IPS DF 4.7 (cell line): ENCODE measurements around the gene PROM2.

Experiments used
- DNase-seq: peaks from one replicate; pipeline ENCODE4 v3.0.0-alpha.2; 2013; ENCODE audit warnings: low spot score; ENCODE audit errors: extremely low read depth

PROM2 gene

DNA sequence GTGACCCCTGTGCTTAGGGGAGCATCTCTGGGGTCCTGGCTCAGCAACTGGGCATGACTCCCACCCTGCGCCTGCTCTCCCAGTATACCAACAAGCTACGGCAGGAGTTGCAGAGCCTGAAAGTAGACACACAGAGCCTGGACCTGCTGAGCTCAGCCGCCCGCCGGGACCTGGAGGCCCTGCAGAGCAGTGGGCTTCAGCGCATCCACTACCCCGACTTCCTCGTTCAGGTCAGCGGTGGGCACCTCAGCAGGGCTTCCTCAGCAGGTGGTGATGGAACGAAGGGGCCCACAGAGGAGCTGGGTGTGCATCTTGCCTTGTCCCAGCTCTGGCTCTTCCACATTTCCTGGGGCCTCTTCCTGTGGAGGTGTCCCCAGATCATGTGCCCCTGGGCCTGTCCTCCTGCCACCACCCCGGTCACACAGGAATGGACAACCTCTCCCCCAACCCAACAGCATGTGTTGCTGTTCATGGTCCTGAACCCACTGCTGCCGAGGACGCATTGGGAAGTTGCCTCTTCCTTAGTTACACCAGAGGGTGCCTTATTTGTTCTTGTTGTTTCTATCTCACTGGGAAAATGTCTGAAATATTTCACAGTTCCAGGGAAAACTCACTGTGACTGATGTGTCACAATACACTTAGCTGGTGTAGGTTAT, 10.8 kb downstream of the PROM2 start:
- DNase-seq = no peak

DNA sequence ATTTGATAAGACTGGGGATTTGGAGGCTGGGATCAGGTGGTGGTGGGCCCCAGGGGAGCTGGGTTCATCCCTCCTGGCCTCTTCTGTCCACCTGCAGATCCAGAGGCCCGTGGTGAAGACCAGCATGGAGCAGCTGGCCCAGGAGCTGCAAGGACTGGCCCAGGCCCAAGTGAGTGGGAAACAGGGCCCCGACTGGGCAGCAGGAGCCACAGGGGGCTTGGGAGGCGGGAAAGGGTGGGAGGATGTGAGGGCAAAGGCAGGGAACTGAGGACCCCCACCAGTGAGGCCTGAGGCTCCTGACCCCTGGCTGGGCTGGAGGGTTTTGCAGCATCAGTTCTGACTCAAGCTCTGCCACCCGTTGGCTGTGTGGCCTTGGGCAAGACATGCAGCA, 11.3 kb downstream of the PROM2 start:
- no peak for DNase-seq

DNA sequence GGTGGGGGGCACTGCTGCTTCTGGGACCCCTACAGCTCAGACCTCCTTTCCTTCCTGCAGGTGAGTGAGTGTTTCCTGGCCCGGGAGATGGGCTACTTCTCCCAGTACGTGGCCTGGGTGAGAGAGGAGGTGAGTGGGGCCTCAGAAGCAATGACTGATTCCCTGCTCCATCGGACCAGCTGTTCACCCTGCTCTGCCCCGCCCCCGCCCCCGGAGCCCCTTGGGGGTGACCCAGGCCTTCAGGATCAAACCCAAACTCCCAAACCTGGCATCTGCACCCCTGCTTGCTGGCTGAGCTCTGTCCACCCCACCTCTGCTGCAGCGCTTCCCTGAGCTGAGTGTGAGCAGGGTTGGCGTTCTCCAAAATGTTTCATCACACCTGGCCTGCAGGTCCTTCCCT, 13.1 kb downstream of the PROM2 start:
- DNase-seq = no peak

DNA sequence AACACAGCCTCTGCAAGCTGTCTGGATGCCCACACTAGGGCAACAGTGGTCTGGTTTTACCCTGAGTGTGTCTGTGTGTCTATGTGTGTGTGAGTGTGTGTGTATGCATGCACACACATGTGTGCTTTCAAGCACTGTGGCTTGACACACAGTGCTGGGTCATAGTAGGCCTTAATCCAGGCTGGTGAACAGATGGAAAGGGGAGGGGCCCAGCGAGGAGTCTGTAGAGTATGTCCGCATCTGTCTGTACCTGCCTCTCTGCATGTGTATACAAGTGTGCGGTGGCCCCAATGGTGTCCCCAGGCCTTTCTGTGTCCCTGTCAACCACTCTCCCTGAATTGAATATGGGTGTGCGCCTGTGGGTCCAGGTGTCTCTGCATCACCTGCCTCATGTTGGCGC, 13.6 kb downstream of the PROM2 start:
- no peak for DNase-seq

GRCh38 chr2:95289253-95289652, 15.0 kb downstream of the PROM2 start:
- DNase-seq = no peak

DNA sequence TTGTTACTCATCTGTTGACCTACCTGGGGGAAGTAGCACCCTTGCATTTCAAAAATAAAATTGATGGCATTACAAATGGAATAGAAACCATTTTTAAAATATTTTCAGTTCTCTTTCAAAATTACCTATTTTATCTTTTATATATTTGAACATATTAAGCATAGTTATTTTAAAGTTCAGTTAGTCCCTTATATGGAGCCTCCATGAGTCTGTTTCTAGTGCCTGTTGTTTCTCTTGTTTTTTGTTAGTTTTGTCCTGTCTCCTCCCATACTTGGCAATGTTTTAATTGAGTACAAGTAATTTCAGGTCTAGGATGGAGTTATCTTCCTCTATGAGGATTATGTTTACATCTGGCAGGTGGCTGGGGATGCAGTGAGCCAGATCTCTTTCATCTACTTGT, 17.0 kb downstream of the PROM2 start:
- DNase-seq = no peak

GRCh38 chr2:95292623-95293260, 18.5 kb downstream of the PROM2 start:
- DNase-seq = no peak

- DNase-seq = no peak
These were observed 20.5 kb downstream of the PROM2 start for GRCh38 chr2:95294579-95295250.

GRCh38 chr2:95295376-95295775, 21.1 kb downstream of the PROM2 start:
- no peak for DNase-seq

- DNase-seq = no peak
These were observed 21.8 kb downstream of the PROM2 start for GRCh38 chr2:95296011-95296410.

- no peak for DNase-seq
These were observed 22.7 kb downstream of the PROM2 start, which contains the start of gene KCNIP3 for GRCh38 chr2:95296880-95297487. TSS of gene KCNIP3 (plus strand) at chr2:95297347. CDS start at chr2:95297439, 92 bp downstream.

GRCh38 chr2:95297639-95298395, 23.6 kb downstream of the PROM2 start:
- DNase-seq = no peak

DNA sequence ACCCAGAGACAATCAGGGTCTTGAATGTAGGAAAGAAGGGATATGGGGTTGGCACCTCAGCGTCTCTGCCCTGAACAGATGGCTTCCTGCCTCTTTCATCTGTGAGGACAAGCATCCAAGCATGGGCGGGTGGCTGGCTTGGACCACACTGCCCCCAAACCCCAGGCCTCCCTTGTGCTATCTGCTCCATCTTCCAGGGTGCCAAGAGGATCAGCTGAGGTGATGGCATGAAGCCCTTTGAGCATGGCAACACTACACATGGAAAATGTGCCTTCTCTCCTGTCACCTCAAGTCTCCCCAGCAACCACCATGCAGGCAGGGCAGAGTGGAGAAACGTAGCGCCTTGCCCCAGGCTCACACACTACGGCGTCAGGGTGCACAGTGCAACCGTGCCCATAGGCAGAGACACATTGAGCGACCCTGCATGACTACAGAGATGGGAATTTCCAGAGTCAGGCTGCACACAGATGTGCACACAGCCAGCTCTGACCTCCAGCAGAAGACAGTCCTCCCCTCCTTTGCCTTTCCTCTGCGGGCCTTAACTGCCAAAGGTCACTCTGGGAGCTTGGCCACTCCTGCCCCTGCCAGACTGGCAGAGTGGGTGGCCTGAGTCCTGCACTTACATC, 24.4 kb downstream of the PROM2 start:
- DNase-seq = no peak

GRCh38 chr2:95299961-95300360, 25.7 kb downstream of the PROM2 start:
- no peak for DNase-seq

DNA sequence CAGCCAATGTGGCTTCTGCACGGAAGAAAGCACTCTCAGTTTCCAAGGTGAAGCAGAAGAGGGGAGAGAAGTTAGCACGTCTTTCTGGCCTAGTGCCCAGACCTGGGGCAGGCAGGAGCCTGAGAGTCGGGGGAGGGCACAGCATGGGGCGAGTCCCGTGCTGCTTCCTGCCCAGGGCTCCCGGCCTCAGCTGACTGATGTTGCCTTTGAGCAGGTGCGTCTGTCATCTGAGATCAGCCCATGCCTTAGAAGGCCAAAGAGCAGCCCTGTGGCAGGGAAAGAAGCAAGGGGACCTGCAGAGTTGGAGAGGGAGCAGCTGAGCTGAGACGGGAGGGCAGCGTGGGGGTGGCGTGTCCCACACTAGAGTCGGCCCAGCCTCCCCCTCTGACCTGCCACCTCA, 26.2 kb downstream of the PROM2 start:
- DNase-seq = no peak

DNA sequence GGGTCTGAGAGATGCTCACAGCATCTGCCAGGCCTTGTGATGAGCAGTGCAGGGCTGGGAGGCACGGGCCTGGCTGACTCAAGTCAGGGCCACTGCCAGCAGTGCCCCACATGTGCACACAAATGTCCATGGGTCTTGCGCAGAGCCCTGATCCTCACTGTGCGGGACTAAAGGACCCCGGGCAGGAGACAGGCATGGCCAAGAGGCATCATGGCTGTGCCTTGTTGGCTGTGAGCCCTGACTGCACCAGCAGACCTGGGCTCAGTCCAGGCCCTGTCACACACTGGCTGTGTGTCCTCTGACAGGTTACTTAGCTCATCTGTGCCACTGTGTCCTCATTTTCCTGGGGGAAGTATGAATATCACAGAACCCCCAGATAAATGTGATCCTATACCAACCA, 26.9 kb downstream of the PROM2 start:
- no peak for DNase-seq

- DNase-seq = no peak
These were observed 27.8 kb downstream of the PROM2 start for GRCh38 chr2:95301876-95302641.

DNA sequence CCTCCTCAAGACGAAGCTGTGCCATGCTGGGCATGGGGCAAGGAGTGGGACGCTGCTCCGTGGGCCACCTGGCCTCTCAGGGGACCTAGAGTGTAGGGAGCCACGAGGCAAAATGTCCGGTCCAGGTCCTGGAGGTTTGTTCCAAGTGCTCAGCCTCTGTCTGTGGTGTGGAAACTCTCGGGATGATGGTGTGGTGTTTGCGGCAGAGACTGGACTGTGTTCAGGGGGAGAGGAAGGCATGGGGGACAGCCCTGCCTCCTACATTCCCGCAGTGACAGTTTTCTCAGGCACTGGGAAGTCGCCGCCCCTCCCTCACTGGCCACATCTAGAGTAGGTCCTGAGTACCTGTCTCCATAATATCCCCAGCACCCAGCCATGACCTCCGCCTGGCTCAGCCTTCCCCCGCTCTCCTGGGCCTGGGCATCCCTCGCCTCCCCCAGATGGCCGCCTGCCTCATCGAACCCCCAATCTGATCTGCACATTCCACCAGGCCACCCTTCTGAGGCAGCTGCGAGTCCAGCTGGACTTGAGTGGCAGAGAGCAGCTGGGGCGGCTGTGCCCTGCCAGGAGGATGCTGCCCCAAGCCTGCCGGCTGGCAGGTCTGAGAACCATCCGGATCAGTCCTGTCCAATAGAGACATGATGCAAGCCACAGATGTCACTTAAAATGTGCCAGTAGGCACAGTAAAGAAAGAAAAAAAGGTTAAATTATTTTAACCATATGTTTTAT, 29.1 kb downstream of the PROM2 start:
- DNase-seq = no peak

DNA sequence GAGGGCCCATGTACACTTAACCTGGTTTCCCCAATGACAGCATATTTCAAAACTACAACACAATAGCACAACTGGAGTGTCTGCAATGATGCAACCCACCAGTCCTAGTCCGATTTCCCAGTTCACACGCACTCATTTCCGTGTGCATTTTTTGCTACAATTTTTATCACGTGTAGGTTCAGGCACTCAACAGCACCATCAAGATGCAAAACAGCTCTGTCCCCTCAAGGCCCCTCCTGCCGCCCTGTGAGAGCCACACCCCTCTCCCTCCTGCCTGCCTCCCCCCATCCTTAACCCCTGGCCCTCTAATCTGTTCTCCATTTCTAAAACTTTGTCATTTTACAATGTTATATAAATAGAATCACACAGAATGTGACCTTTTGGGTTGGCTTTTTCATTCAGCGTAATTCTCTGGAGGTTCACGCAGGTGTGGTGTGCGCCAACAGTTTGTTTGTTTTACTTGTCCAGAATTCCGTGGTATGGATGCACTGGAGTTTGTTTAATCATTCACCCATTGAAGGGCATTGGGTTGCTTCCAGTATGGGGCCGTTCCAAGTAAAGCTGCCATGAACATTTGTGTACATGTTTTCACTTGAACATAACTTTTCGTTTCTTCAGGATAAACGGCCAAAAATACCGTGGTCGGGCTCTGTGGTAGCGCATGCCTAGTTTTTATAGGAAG, 31.3 kb downstream of the PROM2 start:
- DNase-seq = no peak
